ENCODE results near the gene BRCA1.
"Not testable (repeated sequence)": the region's sequence is repeated elsewhere in the genome, so short reads cannot be mapped to it uniquely, and the experiment has no call there.

Gene BRCA1

DNA sequence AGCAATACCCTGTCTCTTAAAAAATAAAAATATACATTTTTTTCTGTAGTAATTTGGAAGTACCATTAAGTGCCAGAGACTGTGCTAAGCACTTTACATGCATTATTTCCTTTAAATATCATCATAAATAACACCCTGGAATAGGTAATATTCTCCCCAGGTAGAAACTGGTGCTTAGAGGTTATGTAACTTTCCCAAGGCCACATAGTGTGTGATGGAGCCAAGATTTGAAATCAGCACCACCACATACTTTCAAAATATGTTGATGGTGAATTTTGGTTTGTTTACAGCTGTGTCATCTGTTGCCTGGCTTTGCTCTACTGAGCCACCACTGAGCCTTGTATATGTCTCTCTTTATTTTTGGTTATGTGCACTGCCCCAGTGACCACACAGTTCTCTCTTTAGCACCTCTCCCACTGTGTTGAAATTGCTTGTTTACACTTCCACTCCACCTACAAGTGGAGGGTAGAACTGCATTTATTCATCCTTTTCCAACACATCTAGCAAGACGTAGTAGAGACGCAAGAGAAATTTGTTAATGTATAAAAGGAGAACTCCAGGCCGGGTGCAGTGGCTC, 26.8 kb upstream of the BRCA1 start:
- H3K4me3 ChIP-seq (ENCODE audit: low read depth, low read length) = no peak overlapping the region
- H3K27me3 ChIP-seq (ENCODE audit: control insufficient read depth, insufficient read depth, low read length) = no peaks in the 10 kb centered on the region
- no peaks in the 10 kb centered on the region for H3K9me3 ChIP-seq (ENCODE audit: control insufficient read depth, insufficient read depth, low read length)
- no peaks in the 10 kb centered on the region for H3K36me3 ChIP-seq (ENCODE audit: control insufficient read depth, insufficient read depth, low read length)
- no peak overlapping the region for H3K9ac ChIP-seq (ENCODE audit: low read depth, low read length)
- no peaks in the 10 kb centered on the region for H3K4me1 ChIP-seq (ENCODE audit: control insufficient read depth, insufficient read depth, low read length)

DNA sequence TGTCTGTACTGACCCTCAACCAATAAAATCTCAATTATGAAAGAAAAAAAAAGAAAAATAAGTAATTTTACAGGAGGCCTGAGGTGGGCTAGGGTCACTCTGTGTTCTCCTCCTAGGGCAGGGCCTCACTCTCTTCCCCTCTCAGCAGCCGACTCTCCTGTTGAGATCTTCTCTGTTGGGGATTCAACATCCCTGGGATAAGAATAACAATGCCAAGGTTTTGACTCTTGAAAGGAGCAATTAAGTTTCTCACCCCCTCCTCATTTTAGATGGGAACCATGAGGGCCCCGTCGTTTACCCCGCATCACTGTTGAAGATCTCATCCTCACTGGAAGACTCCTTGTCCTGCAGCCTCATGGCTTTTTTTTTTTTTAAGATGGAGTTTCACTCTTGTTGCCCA, 21.5 kb upstream of the BRCA1 start:
- Histone ChIP-seq H3K9ac (ENCODE audit: low read depth, low read length) (no peak overlapping the region), H3K27me3 (ENCODE audit: control insufficient read depth, insufficient read depth, low read length) (no peaks in the 10 kb centered on the region), H3K4me1 (ENCODE audit: control insufficient read depth, insufficient read depth, low read length) (no peaks in the 10 kb centered on the region), H3K36me3 (ENCODE audit: control insufficient read depth, insufficient read depth, low read length) (no peaks in the 10 kb centered on the region), H3K9me3 (ENCODE audit: control insufficient read depth, insufficient read depth, low read length) (no peaks in the 10 kb centered on the region), H3K4me3 (ENCODE audit: low read depth, low read length) (no peak overlapping the region)

DNA sequence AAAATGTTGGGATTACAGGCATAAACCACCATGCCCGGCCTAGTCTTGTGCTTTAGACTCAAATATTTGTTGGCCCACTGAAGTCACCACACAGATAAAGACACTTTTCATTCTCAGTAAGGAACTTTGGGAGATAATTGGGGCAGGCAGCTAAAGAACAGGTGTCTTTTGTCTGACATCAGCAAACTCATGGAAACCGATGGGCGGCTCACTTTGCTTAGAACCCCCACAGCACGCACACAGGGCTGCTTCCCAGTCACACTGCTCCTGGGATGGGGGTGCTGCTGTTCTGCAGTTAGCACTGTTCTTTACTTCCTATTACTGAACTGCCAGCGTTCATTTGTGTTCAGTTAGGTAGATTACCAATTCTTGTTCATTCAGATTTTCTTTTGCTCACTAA, 18.0 kb upstream of the BRCA1 start:
- H3K4me3 ChIP-seq (ENCODE audit: low read depth, low read length) = no peak overlapping the region
- H3K9ac ChIP-seq (ENCODE audit: low read depth, low read length) = no peak overlapping the region
- H3K9me3 ChIP-seq (ENCODE audit: control insufficient read depth, insufficient read depth, low read length) = no peaks in the 10 kb centered on the region
- H3K36me3 ChIP-seq (ENCODE audit: control insufficient read depth, insufficient read depth, low read length) = no peaks in the 10 kb centered on the region
- no peaks in the 10 kb centered on the region for H3K27me3 ChIP-seq (ENCODE audit: control insufficient read depth, insufficient read depth, low read length)
- no peaks in the 10 kb centered on the region for H3K4me1 ChIP-seq (ENCODE audit: control insufficient read depth, insufficient read depth, low read length)

DNA sequence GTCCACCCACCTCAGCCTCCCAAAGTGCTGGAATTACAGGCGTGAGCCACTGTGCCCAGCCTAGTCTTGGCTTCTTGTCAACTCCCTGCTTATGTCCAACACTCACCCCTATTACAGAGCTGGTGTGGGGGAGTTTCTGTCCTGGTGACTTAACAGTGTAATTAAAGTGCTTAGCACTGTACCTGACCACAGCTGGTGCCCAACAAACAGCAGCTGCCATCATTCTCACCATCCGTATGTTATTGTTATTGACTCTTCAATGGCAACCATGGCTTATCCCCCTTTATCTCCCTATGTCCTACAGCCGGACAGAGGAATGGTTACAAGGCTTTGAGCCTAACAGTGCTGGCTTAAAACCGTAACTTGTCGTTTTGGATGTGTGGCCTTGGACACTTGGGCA, 17.0 kb upstream of the BRCA1 start:
- no peak overlapping the region for H3K9ac ChIP-seq (ENCODE audit: low read depth, low read length)
- H3K36me3 ChIP-seq (ENCODE audit: control insufficient read depth, insufficient read depth, low read length) = no peaks in the 10 kb centered on the region
- H3K4me3 ChIP-seq (ENCODE audit: low read depth, low read length) = no peak overlapping the region
- no peaks in the 10 kb centered on the region for H3K27me3 ChIP-seq (ENCODE audit: control insufficient read depth, insufficient read depth, low read length)
- no peaks in the 10 kb centered on the region for H3K4me1 ChIP-seq (ENCODE audit: control insufficient read depth, insufficient read depth, low read length)
- H3K9me3 ChIP-seq (ENCODE audit: control insufficient read depth, insufficient read depth, low read length) = no peaks in the 10 kb centered on the region

DNA sequence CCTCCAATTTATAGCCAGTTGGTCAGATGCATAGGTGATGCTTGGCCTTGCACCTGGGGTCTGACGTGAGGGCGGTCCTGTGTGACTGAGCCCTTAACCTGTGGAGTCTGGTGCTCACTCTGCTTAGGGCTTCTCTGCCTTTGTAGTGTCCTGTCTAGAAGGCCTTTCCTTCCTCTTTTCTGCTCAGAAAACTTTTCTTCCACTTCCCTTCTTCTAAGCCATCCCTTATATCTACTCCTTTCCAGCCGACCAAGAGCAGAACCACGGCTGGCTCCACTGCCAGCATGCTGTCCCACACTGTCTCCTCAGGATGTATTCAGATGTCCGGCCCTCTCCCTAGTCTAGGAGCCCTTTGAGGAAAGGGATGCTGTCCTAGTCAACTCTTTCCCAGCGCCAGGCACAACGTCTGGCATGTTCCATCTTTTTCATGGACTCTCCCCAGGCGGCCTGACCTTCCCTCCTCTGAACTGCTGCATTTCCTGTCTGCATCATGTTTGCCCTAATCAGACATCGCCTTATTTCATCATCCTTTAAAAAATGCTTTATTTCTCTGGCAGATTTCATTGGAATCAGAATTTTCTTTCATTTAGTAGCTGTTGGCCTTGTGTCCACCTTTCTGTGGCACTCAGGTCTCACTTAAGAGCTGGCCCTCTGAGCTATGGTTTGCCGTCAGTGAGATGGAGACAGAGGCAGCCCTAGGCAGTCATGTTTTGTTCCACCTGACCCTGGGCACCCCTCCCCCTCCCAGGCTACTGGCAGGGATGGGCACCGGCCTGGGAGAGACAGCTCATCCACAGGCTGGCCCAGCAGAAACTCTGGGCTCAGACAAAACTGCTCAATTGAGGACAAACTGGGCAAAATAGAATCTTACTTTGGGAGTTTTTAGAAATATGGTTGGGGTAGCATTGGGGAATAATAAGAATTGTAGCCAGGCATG, 15.5 kb upstream of the BRCA1 start:
- no peak overlapping the region for H3K9ac ChIP-seq (ENCODE audit: low read depth, low read length)
- H3K4me3 ChIP-seq (ENCODE audit: low read depth, low read length) = no peak overlapping the region
- no peaks in the 10 kb centered on the region for H3K4me1 ChIP-seq (ENCODE audit: control insufficient read depth, insufficient read depth, low read length)
- no peaks in the 10 kb centered on the region for H3K9me3 ChIP-seq (ENCODE audit: control insufficient read depth, insufficient read depth, low read length)
- H3K27me3 ChIP-seq (ENCODE audit: control insufficient read depth, insufficient read depth, low read length) = no peaks in the 10 kb centered on the region
- H3K36me3 ChIP-seq (ENCODE audit: control insufficient read depth, insufficient read depth, low read length) = peaks cover 1% of the 10 kb centered on the region

DNA sequence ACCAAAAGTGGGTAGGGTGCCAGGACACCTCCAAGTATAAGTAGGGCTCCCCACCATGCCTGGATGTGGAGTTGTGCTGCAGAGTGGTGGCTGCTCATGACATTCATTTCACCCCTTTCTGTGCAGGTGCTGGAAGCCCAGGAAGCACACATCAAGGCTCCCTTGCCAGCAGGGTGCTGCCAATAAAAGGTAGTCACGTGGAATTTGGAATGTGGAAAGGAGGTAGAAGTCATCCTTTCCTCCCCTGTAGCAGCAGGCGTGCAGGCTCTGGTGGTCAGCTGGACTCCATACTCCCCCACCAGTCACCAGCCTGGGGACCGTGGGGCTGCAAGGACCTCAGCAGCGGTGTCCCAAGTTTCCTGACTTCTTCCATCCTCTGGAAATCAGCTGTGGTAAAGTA, 13.4 kb upstream of the BRCA1 start:
- peaks cover 10% of the 10 kb centered on the region for H3K36me3 ChIP-seq (ENCODE audit: control insufficient read depth, insufficient read depth, low read length)
- H3K4me1 ChIP-seq (ENCODE audit: control insufficient read depth, insufficient read depth, low read length); H3K4me3 ChIP-seq (ENCODE audit: low read depth, low read length); H3K27me3 ChIP-seq (ENCODE audit: control insufficient read depth, insufficient read depth, low read length); H3K9me3 ChIP-seq (ENCODE audit: control insufficient read depth, insufficient read depth, low read length); H3K9ac ChIP-seq (ENCODE audit: low read depth, low read length): not testable (repeated sequence)

DNA sequence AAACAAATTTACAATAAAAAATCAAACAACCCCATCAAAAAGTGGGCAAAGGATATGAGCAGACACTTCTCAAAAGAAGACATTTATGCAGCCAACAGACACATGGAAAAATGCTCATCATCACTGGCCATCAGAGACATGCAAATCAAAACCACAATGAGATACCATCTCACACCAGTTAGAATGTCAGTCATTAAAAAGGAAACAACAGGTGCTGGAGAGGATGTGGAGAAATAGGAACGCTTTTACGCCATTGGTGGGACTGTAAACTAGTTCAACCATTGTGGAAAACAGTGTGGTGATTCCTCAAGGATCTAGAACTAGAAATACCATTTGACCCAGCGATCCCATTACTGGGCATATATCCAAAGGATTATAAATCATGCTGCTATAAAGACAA, 11.4 kb upstream of the BRCA1 start:
- not testable (repeated sequence) for H3K4me1 ChIP-seq (ENCODE audit: control insufficient read depth, insufficient read depth, low read length); H3K4me3 ChIP-seq (ENCODE audit: low read depth, low read length); H3K9me3 ChIP-seq (ENCODE audit: control insufficient read depth, insufficient read depth, low read length); H3K9ac ChIP-seq (ENCODE audit: low read depth, low read length); H3K27me3 ChIP-seq (ENCODE audit: control insufficient read depth, insufficient read depth, low read length)
- H3K36me3 ChIP-seq (ENCODE audit: control insufficient read depth, insufficient read depth, low read length) = peaks cover 10% of the 10 kb centered on the region

DNA sequence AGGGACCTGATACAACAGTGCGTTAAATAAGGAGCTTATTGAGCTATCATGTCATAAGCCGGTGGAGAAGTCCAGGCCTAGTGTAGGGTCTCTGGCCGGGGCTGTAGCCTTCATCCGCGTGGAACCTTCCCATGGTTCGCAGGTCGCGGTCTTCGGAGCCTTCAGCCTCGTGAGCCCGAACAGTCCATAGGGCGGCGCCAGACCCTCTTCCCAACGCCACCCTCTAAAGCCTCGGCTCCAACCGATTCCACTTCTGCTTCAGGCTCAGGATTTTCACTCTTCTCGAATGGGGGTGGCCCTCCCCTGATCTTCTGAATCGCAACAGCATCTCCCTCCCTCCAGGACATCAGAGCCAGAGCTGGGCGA, 10.3 kb upstream of the BRCA1 start:
- H3K4me3 ChIP-seq (ENCODE audit: low read depth, low read length) = no peak overlapping the region
- no peaks in the 10 kb centered on the region for H3K27me3 ChIP-seq (ENCODE audit: control insufficient read depth, insufficient read depth, low read length)
- no peaks in the 10 kb centered on the region for H3K4me1 ChIP-seq (ENCODE audit: control insufficient read depth, insufficient read depth, low read length)
- H3K36me3 ChIP-seq (ENCODE audit: control insufficient read depth, insufficient read depth, low read length) = peaks cover 10% of the 10 kb centered on the region
- no peaks in the 10 kb centered on the region for H3K9me3 ChIP-seq (ENCODE audit: control insufficient read depth, insufficient read depth, low read length)
- no peak overlapping the region for H3K9ac ChIP-seq (ENCODE audit: low read depth, low read length)

DNA sequence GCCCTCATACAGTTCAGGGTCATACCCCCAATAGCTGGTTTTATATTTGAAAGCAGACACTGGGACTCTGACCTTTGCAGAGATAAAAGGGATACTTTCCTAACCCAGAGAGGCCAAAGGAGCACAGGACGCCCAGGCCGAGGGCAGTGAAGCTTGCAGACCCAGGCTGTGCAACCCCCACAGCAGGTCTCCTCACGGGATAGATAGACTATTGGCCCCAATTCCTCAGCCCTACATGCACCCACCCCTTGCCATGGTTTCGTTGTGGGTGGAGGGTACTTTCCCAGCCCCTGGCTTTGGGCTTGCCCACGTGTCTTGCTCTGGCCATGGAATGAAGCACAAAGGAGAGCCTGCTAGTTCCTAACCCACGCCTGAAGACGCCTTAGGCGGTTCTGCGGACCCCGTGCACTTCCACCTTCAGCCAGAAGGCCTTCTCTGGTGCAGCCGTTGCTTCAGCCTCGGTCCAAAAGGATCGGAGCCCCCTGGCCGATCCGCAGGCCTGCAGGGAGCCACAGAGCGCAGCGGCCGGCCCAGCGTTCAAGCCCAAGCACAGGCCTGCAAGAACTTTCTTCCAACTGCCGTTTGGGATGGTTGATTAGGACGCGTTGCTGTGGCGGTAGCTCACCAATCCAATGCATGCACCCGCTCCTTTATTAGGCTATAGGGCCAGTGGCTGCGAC, 9.8 kb upstream of the BRCA1 start:
- Histone ChIP-seq H3K9ac (ENCODE audit: low read depth, low read length) (no peak overlapping the region), H3K9me3 (ENCODE audit: control insufficient read depth, insufficient read depth, low read length) (no peaks in the 10 kb centered on the region), H3K4me3 (ENCODE audit: low read depth, low read length) (no peak overlapping the region), H3K27me3 (ENCODE audit: control insufficient read depth, insufficient read depth, low read length) (no peaks in the 10 kb centered on the region), H3K36me3 (ENCODE audit: control insufficient read depth, insufficient read depth, low read length) (peaks cover 10% of the 10 kb centered on the region), H3K4me1 (ENCODE audit: control insufficient read depth, insufficient read depth, low read length) (no peaks in the 10 kb centered on the region)

DNA sequence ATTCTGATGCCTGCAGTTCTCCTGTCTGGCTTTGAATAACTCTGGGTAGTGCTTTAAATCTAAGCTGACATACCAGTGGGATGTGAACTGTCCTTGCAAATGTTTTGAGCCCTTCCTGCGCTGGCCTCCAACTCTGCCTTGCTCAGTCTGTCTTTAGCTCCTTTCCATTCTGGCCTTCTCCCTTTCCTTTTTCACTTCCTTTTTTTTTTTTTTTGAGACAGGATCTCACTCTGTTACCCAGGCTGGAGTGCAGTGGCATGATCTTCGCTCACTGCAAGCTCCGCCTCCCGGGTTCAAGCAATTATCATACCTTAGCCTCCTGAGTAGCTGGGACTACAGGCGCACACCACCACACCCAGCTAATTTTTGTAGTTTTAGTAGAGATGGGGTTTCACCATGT, 8.3 kb upstream of the BRCA1 start:
- not testable (repeated sequence) for H3K9ac ChIP-seq (ENCODE audit: low read depth, low read length); H3K27me3 ChIP-seq (ENCODE audit: control insufficient read depth, insufficient read depth, low read length); H3K4me1 ChIP-seq (ENCODE audit: control insufficient read depth, insufficient read depth, low read length); H3K4me3 ChIP-seq (ENCODE audit: low read depth, low read length); H3K9me3 ChIP-seq (ENCODE audit: control insufficient read depth, insufficient read depth, low read length)
- peaks cover 16% of the 10 kb centered on the region for H3K36me3 ChIP-seq (ENCODE audit: control insufficient read depth, insufficient read depth, low read length)

DNA sequence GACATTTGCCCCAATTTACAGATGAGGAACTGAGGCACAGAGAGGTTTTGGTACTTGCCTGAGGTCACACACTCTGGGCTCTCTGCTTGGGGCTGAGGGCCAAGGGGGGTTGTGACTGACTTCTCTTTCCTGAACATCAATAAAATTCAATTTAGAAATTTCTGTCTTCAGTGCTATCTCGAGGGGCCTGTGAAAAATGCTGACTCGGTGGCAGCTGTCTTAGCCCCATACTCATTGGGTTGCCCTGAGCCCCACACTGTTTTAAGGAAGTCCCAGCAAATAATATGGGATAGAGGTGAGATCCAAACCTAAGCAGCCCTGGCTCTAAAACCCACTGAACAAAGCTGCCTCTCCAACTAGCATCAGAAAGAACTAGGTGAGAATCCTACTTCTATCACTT, 7.0 kb upstream of the BRCA1 start:
- H3K27me3 ChIP-seq (ENCODE audit: control insufficient read depth, insufficient read depth, low read length) = no peaks in the 10 kb centered on the region
- no peak overlapping the region for H3K4me3 ChIP-seq (ENCODE audit: low read depth, low read length)
- no peaks in the 10 kb centered on the region for H3K4me1 ChIP-seq (ENCODE audit: control insufficient read depth, insufficient read depth, low read length)
- no peaks in the 10 kb centered on the region for H3K9me3 ChIP-seq (ENCODE audit: control insufficient read depth, insufficient read depth, low read length)
- peaks cover 19% of the 10 kb centered on the region for H3K36me3 ChIP-seq (ENCODE audit: control insufficient read depth, insufficient read depth, low read length)
- H3K9ac ChIP-seq (ENCODE audit: low read depth, low read length) = no peak overlapping the region

DNA sequence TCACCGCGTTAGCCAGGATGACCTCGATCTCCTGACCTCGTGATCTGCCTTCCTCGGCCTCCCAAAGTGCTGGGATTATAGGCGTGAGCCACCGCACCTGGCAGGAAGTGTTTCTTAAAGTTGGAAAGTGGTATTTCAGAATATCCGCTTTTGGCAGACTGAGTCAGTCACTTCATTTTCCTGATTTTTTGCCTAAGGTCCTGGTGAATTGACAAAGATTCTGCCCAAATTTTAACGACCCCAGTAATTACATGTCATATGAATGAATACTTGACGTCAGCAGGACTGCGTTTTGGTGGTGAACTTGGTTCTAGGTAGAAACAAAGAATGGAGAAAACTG, 4.5 kb upstream of the BRCA1 start:
- Histone ChIP-seq H3K36me3 (ENCODE audit: control insufficient read depth, insufficient read depth, low read length) (peaks cover 9% of the 10 kb centered on the region), H3K9ac (ENCODE audit: low read depth, low read length) (no peak overlapping the region), H3K9me3 (ENCODE audit: control insufficient read depth, insufficient read depth, low read length) (no peaks in the 10 kb centered on the region), H3K4me3 (ENCODE audit: low read depth, low read length) (no peak overlapping the region), H3K4me1 (ENCODE audit: control insufficient read depth, insufficient read depth, low read length) (no peaks in the 10 kb centered on the region), H3K27me3 (ENCODE audit: control insufficient read depth, insufficient read depth, low read length) (no peaks in the 10 kb centered on the region)
